IPS-18a (cell line): ENCODE data around the gene SCN1A.
"Not testable (repeated sequence)": the region's sequence is repeated elsewhere in the genome, so short reads cannot be mapped to it uniquely, and the experiment has no call there.

Experiments
- H3K27ac ChIP-seq: one replicate; pipeline ENCODE4 v1.5.1; 2013; ENCODE audit warnings: low read length
- H3K27me3 ChIP-seq: one replicate; pipeline ENCODE4 v1.6.1; 2013; ENCODE audit warnings: mild to moderate bottlenecking, low read length; ENCODE audit not compliant: control insufficient read depth, insufficient read depth
- H3K36me3 ChIP-seq: one replicate; pipeline ENCODE4 v1.6.1; 2013; ENCODE audit warnings: low read depth, low read length; ENCODE audit not compliant: control insufficient read depth
- H3K4me1 ChIP-seq: one replicate; pipeline ENCODE4 v1.6.1; 2013; ENCODE audit warnings: low read depth, low read length; ENCODE audit not compliant: control insufficient read depth
- H3K4me3 ChIP-seq: one replicate; pipeline ENCODE4 v1.5.1; 2013; ENCODE audit warnings: low read length
- H3K9ac ChIP-seq: one replicate; pipeline ENCODE4 v1.6.1; 2013; ENCODE audit warnings: mild to moderate bottlenecking, low read length, moderate library complexity
- H3K9me3 ChIP-seq: one replicate; pipeline ENCODE4 v1.6.1; 2013; ENCODE audit warnings: low read depth, low read length; ENCODE audit not compliant: control insufficient read depth

Gene SCN1A

GRCh38 chr2:166032361-166032760, 95.5 kb downstream of the SCN1A start:
- no peak overlapping the region for H3K4me3 ChIP-seq
- no peaks in the 10 kb centered on the region for H3K27me3 ChIP-seq
- H3K9ac ChIP-seq = no peak overlapping the region
- no peaks in the 10 kb centered on the region for H3K9me3 ChIP-seq
- no peak overlapping the region for H3K27ac ChIP-seq
- no peaks in the 10 kb centered on the region for H3K36me3 ChIP-seq
- peaks cover 4% of the 10 kb centered on the region for H3K4me1 ChIP-seq

DNA sequence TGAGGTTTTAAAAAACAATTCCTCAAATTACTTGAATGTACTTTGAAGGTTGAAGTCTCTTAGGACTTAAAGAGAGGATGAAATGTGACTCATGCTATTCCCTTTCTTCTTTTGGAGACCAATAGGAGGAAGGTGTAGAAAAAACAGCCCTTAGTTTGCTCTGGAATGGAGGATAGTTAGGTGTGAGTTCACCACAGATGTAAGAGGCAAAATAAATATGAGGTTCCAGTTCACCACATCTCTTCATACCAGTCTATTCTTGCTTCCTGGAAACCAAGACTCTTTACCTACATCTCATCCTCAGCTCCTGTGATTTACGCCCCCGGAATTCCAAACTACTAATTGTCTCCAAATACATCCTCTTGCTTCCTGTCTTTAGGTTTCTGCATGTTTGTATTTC, 96.8 kb downstream of the SCN1A start:
- H3K9ac ChIP-seq = no peak overlapping the region
- H3K36me3 ChIP-seq = no peaks in the 10 kb centered on the region
- H3K4me1 ChIP-seq = peaks cover 4% of the 10 kb centered on the region
- no peak overlapping the region for H3K4me3 ChIP-seq
- no peaks in the 10 kb centered on the region for H3K9me3 ChIP-seq
- H3K27me3 ChIP-seq = no peaks in the 10 kb centered on the region
- no peak overlapping the region for H3K27ac ChIP-seq

- Histone ChIP-seq H3K9ac (no peak overlapping the region), H3K9me3 (no peaks in the 10 kb centered on the region), H3K36me3 (no peaks in the 10 kb centered on the region), H3K27me3 (no peaks in the 10 kb centered on the region), H3K4me3 (no peak overlapping the region), H3K27ac (no peak overlapping the region), H3K4me1 (no peaks in the 10 kb centered on the region)
Observed at GRCh38 chr2:166025313-166025712, 102.5 kb downstream of the SCN1A start.

- Histone ChIP-seq H3K27me3 (no peaks in the 10 kb centered on the region), H3K9ac (no peak overlapping the region)
Observed at GRCh38 chr2:166017208-166017607, 110.6 kb downstream of the SCN1A start.

GRCh38 chr2:166013878-166014277, 113.9 kb downstream of the SCN1A start:
- H3K9ac ChIP-seq = no peak overlapping the region
- no peaks in the 10 kb centered on the region for H3K36me3 ChIP-seq
- H3K4me1 ChIP-seq = no peaks in the 10 kb centered on the region
- no peak overlapping the region for H3K27ac ChIP-seq
- no peaks in the 10 kb centered on the region for H3K27me3 ChIP-seq
- no peaks in the 10 kb centered on the region for H3K9me3 ChIP-seq
- no peak overlapping the region for H3K4me3 ChIP-seq

More at GRCh38 chr2:166017208-166017607, 110.6 kb downstream of the SCN1A start:
- Histone ChIP-seq H3K9me3 (no peaks in the 10 kb centered on the region), H3K4me1 (no peaks in the 10 kb centered on the region), H3K4me3 (no peak overlapping the region), H3K36me3 (no peaks in the 10 kb centered on the region), H3K27ac (no peak overlapping the region)

- H3K9ac ChIP-seq = no peak overlapping the region
- H3K9me3 ChIP-seq = no peaks in the 10 kb centered on the region
- H3K36me3 ChIP-seq = no peaks in the 10 kb centered on the region
- no peak overlapping the region for H3K4me3 ChIP-seq
- H3K27ac ChIP-seq = no peak overlapping the region
- no peaks in the 10 kb centered on the region for H3K4me1 ChIP-seq
- no peaks in the 10 kb centered on the region for H3K27me3 ChIP-seq
Observed at GRCh38 chr2:166011660-166012059, 116.2 kb downstream of the SCN1A start.

DNA sequence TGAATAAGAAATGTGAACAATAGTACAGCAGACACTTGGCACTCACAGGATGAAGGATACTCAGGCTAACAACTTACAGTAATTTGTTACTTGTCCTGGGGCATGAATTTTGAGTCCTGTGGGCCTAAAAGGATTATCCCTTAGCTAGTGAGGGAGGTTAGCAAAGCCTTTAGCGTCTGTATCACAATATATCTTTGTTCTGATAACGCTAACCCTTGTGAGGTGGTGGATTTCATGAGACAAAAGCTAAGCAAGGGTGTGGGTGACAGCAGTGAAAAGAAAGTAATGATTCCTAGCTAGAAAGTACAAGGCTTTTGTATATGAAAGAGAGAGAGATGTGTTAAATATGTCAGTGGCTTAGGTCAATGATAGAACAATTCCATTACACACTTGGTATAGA, 127.4 kb downstream of the SCN1A start:
- no peak overlapping the region for H3K4me3 ChIP-seq
- H3K4me1 ChIP-seq = no peaks in the 10 kb centered on the region
- no peaks in the 10 kb centered on the region for H3K9me3 ChIP-seq
- no peak overlapping the region for H3K27ac ChIP-seq
- H3K9ac ChIP-seq = no peak overlapping the region
- H3K27me3 ChIP-seq = no peaks in the 10 kb centered on the region
- H3K36me3 ChIP-seq = no peaks in the 10 kb centered on the region

DNA sequence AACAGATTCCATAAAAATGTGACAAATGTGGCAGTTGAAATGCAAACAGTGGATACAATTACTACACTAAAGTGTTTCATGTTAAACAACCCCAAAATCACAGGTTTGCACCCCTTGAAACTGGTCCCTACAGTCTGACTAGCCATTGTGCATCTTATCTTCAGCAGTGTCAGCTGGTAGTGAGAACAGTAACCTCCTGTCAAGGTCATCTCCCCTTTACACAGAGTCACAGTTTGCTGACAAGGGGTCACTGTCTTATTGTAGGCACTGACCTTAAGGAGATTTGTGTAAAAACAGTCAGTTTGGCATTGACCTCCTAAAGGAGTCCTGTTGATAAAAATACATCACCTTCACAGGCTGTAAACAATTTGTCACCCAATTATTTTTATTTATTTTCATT, 137.0 kb downstream of the SCN1A start:
- H3K27me3 ChIP-seq = no peaks in the 10 kb centered on the region
- no peaks in the 10 kb centered on the region for H3K4me1 ChIP-seq
- no peak overlapping the region for H3K9ac ChIP-seq
- no peaks in the 10 kb centered on the region for H3K9me3 ChIP-seq
- H3K4me3 ChIP-seq = no peak overlapping the region
- H3K36me3 ChIP-seq = no peaks in the 10 kb centered on the region
- H3K27ac ChIP-seq = no peak overlapping the region

DNA sequence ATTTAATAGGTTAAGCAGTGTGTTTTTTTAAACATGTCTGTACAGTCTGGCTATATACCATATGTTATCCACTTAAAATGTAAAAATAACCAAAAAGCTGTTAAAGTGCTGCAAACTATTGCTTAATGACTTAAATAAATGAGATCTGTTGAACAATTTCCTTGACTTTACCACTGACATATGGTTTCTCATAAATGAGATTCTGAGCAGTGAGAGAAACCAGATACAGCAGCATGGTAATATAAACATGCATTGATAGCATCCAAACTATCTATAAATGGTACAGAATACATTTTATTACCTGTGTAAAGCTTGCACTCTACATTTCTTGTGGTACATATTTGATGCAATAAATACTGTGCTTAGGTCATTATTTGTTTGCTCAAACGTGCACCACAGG, 138.0 kb downstream of the SCN1A start:
- no peaks in the 10 kb centered on the region for H3K4me1 ChIP-seq
- H3K27ac ChIP-seq = no peak overlapping the region
- H3K9me3 ChIP-seq = no peaks in the 10 kb centered on the region
- H3K9ac ChIP-seq = no peak overlapping the region
- H3K4me3 ChIP-seq = no peak overlapping the region
- no peaks in the 10 kb centered on the region for H3K27me3 ChIP-seq
- H3K36me3 ChIP-seq = no peaks in the 10 kb centered on the region

DNA sequence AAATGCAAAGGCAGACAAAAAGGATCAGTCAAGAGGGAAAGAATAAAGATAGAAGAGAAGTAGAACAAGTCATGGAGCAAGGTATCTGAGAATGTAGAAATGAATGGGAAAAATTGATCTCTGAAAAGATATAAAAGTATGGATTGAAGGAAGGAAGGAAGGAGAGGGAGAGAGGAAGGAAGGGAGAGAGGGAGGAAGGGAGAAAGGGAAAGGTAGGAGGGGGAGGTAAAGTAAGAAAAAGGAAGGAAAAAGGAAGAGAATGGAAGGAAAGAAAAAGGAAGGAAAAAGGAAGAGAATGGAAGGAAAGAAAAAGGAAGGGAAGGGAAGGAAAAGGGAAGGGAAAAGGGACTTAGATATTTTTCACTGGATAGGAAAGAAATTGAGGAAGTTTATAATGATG, 142.7 kb downstream of the SCN1A start:
- no peaks in the 10 kb centered on the region for H3K9me3 ChIP-seq
- H3K4me1 ChIP-seq = no peaks in the 10 kb centered on the region
- no peaks in the 10 kb centered on the region for H3K36me3 ChIP-seq

DNA sequence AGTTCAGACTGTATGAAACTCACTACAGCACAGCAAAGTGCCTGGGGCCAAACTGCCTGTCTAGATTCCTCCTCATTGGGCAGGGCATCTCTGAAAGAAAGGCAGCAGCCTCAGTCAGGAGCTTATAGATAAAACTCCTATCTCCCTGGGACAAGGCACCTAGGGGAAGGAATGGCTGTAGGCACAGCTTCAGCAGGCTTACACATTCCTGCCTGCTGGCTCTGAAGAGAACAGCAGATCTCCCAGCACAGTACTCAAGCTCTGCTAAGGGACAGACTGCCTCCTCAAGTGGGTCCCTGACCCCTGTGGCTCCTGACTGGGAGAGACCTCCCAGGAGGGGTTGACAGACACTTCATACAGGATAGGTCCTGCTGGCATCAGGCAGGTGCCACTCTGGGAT, 155.7 kb downstream of the SCN1A start:
- not testable (repeated sequence) for H3K9me3 ChIP-seq, H3K4me1 ChIP-seq, H3K36me3 ChIP-seq, H3K27ac ChIP-seq, H3K9ac ChIP-seq, H3K4me3 ChIP-seq, H3K27me3 ChIP-seq

More for the DNA sequence above, 142.7 kb downstream of the SCN1A start:
- Histone ChIP-seq H3K9ac (no peak overlapping the region), H3K27me3 (no peaks in the 10 kb centered on the region), H3K27ac (no peak overlapping the region), H3K4me3 (no peak overlapping the region)

GRCh38 chr2:165970663-165971062, 157.2 kb downstream of the SCN1A start:
- H3K9ac ChIP-seq = no peak overlapping the region
- H3K4me1 ChIP-seq = no peaks in the 10 kb centered on the region
- no peak overlapping the region for H3K27ac ChIP-seq

More at GRCh38 chr2:165970663-165971062, 157.2 kb downstream of the SCN1A start:
- no peaks in the 10 kb centered on the region for H3K27me3 ChIP-seq
- no peak overlapping the region for H3K4me3 ChIP-seq
- no peaks in the 10 kb centered on the region for H3K36me3 ChIP-seq
- H3K9me3 ChIP-seq = no peaks in the 10 kb centered on the region
